Transverse colon (tissue), 4 donors: ENCODE data around the gene FGF1. TPM values are rescaled to one million over a fixed set of nuclear protein-coding genes. Genes with fewer than 3 reads are reported as not detected.

Source experiments
- DNase-seq: peaks from one replicate; pipeline ENCODE4 v3.0.0-alpha.2; 2019
- H3K27ac ChIP-seq, 4 donors: fragments of 200-600 bp; sonication (generic); 2 replicates each; pipeline ENCODE4 v1.5.1; 2016 to 2018; ENCODE audit warnings: inconsistent platforms in 4 of 4
- H3K27me3 ChIP-seq: fragments of 200-600 bp; sonication (generic); 2 replicates; pipeline ENCODE4 v1.5.1; 2017; ENCODE audit warnings: inconsistent platforms
- H3K36me3 ChIP-seq, 4 donors: fragments of 200-600 bp; sonication (generic); 2 replicates each; pipeline ENCODE4 v1.5.1; 2017 to 2019; ENCODE audit warnings: inconsistent platforms in 4 of 4
- H3K4me1 ChIP-seq, 4 donors: fragments of 200-600 bp; sonication (generic); 2 replicates each; pipeline ENCODE4 v1.5.1; 2017 to 2020; ENCODE audit warnings: inconsistent platforms in 4 of 4
- H3K4me3 ChIP-seq, 4 donors: fragments of 200-600 bp; sonication (generic); 1 replicate in 1 of 4; 2 replicates in 3 of 4; pipeline versions ENCODE4 v1.5.1 to v1.6.1; 2017 to 2019; ENCODE audit warnings: inconsistent platforms in 4 of 4
- H3K9me3 ChIP-seq, 2 donors: fragments of 200-600 bp; sonication (generic); 2 replicates each; pipeline ENCODE4 v1.5.1; 2017 to 2019; ENCODE audit warnings: inconsistent platforms in 2 of 2
- EP300 ChIP-seq: sonication (generic); formaldehyde crosslinking; IDR thresholded peaks from one replicate; pipeline ENCODE4 v1.6.1; 2017; ENCODE audit warnings: antibody characterized with exemption, low read depth
- POLR2A ChIP-seq: fragments of 450-650 bp; IDR thresholded peaks from one replicate; pipeline ENCODE4 v1.6.1; 2016; ENCODE audit warnings: antibody characterized with exemption, mild to moderate bottlenecking, moderate library complexity
- POLR2AphosphoS5 ChIP-seq, 3 donors: sonication (generic); formaldehyde crosslinking; IDR thresholded peaks; one replicate each; pipeline ENCODE4 v1.6.1; 2016; ENCODE audit warnings: antibody characterized with exemption in 3 of 3
- WGBS, 2 donors: methylation state at CpG; one replicate each; pipeline ENCODE4 v1.1.5; 2018; ENCODE audit warnings: low coverage in 1 of 2; 5-methylcytosine and 5-hydroxymethylcytosine counted together
- in situ Hi-C, 4 donors: fragments of 200-750 bp; cut with MboI; loops; one replicate each; pipeline versions ENCODE4 v1.15.0 to v1.15.1; 2017; ENCODE audit warnings: low sequenced_read_pairs in 3 of 4, low pct_ligation_motif_present in 1 of 4, low pct_unique_long_range_greater_than_20kb in 1 of 4
- intact Hi-C: fragments of 100-400 bp; cut with DNase I; formaldehyde crosslinking; loops from one replicate; pipeline ENCODE4 v1.15.1; 2023; ENCODE audit warnings: low total_unique reads
- total RNA-seq, 4 donors: library from RNA; depleted of rRNA; stranded (reverse); fragments of >200 nt; gene quantifications; one replicate each; pipeline ENCODE4 v1.1.0, GENCODE V29; 2016
- TF ChIP-seq, protein P1 (sequence below), 5 experiments: fragments of 200-600 bp in 3 of 5; fragments of 450-650 bp in 2 of 5; sonication (generic) in 3 of 5; IDR thresholded peaks; 1 replicate in 2 of 5; 2 replicates in 3 of 5; pipeline ENCODE4 v1.5.1; 2016 to 2017; ENCODE audit warnings: antibody characterized with exemption in 5 of 5, inconsistent platforms in 3 of 5, mild to moderate bottlenecking in 2 of 5, moderate library complexity in 1 of 5

The FGF1 gene
- total RNA-seq, 4 donors from 2014 or later: 0.32 to 0.41 TPM; not detected in 2

DNA sequence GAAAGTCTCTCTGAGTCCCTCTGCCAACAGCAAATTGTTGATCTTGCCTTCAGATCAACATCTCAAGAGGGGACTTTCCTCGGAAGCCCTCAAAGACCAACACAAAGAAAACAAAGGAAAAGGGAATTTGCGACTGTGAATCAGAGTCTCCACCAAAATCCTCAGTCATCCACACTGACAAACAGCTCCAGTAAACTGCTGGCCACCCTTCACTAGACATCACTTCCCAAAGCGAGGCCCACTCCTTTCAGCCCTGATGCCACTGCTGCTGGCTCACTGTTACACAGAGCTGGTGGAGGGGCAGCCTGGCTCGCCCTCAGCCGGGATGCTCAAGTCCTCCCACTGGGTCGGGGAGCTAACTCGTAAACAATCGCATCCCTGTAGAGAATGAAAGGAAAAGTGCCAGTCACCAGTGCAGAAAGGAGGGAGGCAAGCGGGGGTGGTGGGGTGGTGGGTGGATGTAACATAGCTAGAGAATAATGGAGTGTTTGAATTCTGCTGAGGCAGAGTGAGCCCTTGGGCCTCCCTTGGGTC lies 1.3 kb downstream of the FGF1 start:
- WGBS, 2 donors: 52 to 54% methylated on average over 5 to 9 of the region's 9 CpGs
- TF ChIP-seq, protein P1, sequence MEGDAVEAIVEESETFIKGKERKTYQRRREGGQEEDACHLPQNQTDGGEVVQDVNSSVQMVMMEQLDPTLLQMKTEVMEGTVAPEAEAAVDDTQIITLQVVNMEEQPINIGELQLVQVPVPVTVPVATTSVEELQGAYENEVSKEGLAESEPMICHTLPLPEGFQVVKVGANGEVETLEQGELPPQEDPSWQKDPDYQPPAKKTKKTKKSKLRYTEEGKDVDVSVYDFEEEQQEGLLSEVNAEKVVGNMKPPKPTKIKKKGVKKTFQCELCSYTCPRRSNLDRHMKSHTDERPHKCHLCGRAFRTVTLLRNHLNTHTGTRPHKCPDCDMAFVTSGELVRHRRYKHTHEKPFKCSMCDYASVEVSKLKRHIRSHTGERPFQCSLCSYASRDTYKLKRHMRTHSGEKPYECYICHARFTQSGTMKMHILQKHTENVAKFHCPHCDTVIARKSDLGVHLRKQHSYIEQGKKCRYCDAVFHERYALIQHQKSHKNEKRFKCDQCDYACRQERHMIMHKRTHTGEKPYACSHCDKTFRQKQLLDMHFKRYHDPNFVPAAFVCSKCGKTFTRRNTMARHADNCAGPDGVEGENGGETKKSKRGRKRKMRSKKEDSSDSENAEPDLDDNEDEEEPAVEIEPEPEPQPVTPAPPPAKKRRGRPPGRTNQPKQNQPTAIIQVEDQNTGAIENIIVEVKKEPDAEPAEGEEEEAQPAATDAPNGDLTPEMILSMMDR (IDR thresholded peaks at IDR 0.05): no peak
- TF ChIP-seq EP300 (no peak), POLR2AphosphoS5 (IDR thresholded peaks at IDR 0.05) (no peak), POLR2A (no peak)
- Histone ChIP-seq H3K4me3 (no peak overlapping the region), H3K27me3 (no peaks in the 10 kb centered on the region), H3K9me3 (no peaks in the 10 kb centered on the region), H3K36me3 (no peaks in the 10 kb centered on the region), H3K4me1 (peaks cover 0 to 20% (median 7%) of the 10 kb centered on the region in 4 donors), H3K27ac (peak overlapping the region in 3 of 4 donors; percentile 16 to 63 (median 46))
- no peak for DNase-seq
- intact Hi-C loops: no loop called here
- in situ Hi-C loops: loop anchor here in 1 of 4 donors (25.0 kb wide), 1 partner anchor 522 kb away; no protein-coding TSS in a partner anchor

DNA sequence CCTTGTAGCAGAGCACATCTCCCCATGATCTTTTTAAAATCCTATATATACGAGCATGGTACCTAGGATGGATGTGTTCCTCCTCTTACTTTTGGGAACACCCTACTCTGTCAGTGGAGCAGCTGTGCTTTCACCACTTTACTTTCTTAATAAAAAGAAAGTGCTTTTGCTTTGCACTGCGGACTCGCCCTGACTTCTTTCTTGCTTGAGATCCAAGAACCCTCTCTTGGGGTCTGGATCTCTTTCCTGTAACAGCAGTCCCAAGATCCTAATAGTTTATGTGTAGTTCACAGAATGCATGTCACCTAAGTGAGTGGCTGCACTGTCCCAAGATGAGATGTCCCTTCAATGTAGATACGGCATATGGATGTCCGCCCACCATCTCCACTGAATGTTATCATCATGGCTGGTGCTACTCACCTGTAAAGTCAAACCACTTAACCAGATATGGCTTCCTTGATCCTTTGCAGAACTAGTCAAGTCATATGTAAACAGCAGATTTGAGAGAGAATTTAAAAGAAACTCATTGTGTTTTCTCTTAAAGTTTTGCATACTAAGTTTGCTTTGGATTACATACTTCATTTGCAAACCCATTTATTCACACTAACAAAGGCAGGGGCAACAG lies 1.9 kb downstream of the FGF1 start:
- intact Hi-C loops (no loop called here), in situ Hi-C loops (loop anchor here in 1 of 4 donors (25.0 kb wide), 1 partner anchor 522 kb away; no protein-coding TSS in a partner anchor)
- TF ChIP-seq, protein P1 (IDR thresholded peaks at IDR 0.05): no peak
- TF ChIP-seq EP300: no peak
- no peak for TF ChIP-seq POLR2AphosphoS5 (IDR thresholded peaks at IDR 0.05)
- no peak for TF ChIP-seq POLR2A
- no peak overlapping the region for H3K4me3 ChIP-seq
- H3K9me3 ChIP-seq: no peaks in the 10 kb centered on the region
- 58 to 81% methylated on average over 3 to 5 of the region's 5 CpGs for WGBS, 2 donors
- DNase-seq: no peak
- H3K27ac ChIP-seq: peak overlapping the region in 3 of 4 donors; percentile 16 to 63 (median 46)
- no peaks in the 10 kb centered on the region for H3K36me3 ChIP-seq
- H3K4me1 ChIP-seq: peaks cover 0 to 20% (median 7%) of the 10 kb centered on the region in 4 donors
- H3K27me3 ChIP-seq: no peaks in the 10 kb centered on the region

DNA sequence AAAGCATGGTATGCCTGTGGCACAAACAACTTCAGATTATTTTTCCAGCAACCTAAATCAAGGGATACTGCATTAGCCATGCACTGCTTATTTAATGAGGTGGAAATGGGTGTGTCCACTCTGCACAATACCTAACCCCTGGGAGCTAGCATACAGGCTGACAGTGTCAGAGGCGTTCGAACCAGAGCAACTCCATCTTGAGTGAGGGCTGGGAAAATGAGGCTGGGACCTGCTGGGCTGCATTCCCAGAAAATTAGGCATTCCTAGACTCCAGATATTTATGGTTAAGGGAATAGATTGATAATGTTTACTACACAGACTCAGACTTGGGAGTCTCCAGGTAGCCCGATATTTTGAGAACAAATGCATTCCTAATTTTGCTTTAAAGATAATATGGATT lies 2.8 kb downstream of the FGF1 start:
- Histone ChIP-seq H3K27me3 (no peaks in the 10 kb centered on the region), H3K4me1 (peaks cover 0 to 20% (median 7%) of the 10 kb centered on the region in 4 donors), H3K9me3 (no peaks in the 10 kb centered on the region), H3K27ac (no peak overlapping the region), H3K36me3 (no peaks in the 10 kb centered on the region), H3K4me3 (no peak overlapping the region)
- no peak for DNase-seq
- intact Hi-C loops: no loop called here
- TF ChIP-seq, protein P1 (IDR thresholded peaks at IDR 0.05): no peak
- TF ChIP-seq POLR2AphosphoS5 (IDR thresholded peaks at IDR 0.05): no peak
- no peak for TF ChIP-seq POLR2A
- TF ChIP-seq EP300: no peak
- WGBS, 2 donors: 83 to 99% methylated on average over 3 of the region's 3 CpGs
- in situ Hi-C loops: loop anchor here in 1 of 4 donors (25.0 kb wide), 1 partner anchor 521 kb away; no protein-coding TSS in a partner anchor

DNA sequence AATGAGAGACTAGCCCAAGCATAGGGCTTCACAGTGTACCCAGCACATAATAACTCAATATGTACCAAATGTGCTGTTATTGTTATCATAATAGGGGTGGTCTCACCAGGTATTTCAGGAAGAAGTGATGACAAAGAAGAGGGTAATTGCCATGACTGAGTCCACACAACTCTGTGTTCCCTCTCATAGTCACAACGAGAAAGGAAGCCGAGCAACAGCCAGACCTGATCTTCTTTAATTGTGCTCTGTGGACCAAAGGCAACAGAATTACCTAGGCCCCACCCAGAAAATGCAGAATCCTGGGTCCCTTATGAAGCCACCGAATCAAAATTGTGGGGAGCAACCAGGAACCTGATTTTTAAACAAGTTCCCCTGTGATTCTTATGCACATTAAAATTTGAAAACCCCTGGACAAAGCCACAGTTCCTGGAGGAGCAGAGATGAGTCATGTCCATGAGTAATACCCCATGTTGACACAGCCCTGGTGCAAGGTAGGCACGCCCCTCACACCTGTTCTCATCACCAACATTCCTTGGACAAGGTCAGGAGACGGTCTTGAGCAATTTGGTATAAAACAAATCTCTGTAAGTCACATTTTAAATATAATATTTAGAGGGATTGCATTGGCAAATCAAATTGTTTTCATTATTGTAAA lies 5.2 kb downstream of the FGF1 start:
- no peaks in the 10 kb centered on the region for H3K27me3 ChIP-seq
- WGBS, 2 donors: 60 to 77% methylated on average over 3 to 5 of the region's 5 CpGs
- peak; percentile 59 for DNase-seq
- H3K4me1 ChIP-seq: peaks cover 0 to 16% (median 5%) of the 10 kb centered on the region in 4 donors
- in situ Hi-C loops: loop anchor here in 1 of 4 donors (25.0 kb wide), 1 partner anchor 518 kb away; no protein-coding TSS in a partner anchor
- H3K36me3 ChIP-seq: no peaks in the 10 kb centered on the region
- TF ChIP-seq POLR2AphosphoS5 (IDR thresholded peaks at IDR 0.05) (peak in 2 of 3 donors; percentile 41 to 67), POLR2A (no peak), EP300 (no peak)
- H3K9me3 ChIP-seq: no peaks in the 10 kb centered on the region
- H3K4me3 ChIP-seq: no peak overlapping the region
- intact Hi-C loops: no loop called here
- peak overlapping the region in 1 of 4 donors; percentile 14 for H3K27ac ChIP-seq
